ENCODE data around the gene PLCD3. TPM values are rescaled to one million over a fixed set of nuclear protein-coding genes. Genes with fewer than 3 reads are reported as not detected.
A peak's percentile ranks its signal among the peaks of the same experiment; 100 is the strongest.

PLCD3 gene
- total and polyA plus RNA-seq, 2 of the 8 experiments (the other 6 are each of a cell fraction or from before 2014, with no cell fraction given): 26.5 to 48.1 TPM

DNA sequence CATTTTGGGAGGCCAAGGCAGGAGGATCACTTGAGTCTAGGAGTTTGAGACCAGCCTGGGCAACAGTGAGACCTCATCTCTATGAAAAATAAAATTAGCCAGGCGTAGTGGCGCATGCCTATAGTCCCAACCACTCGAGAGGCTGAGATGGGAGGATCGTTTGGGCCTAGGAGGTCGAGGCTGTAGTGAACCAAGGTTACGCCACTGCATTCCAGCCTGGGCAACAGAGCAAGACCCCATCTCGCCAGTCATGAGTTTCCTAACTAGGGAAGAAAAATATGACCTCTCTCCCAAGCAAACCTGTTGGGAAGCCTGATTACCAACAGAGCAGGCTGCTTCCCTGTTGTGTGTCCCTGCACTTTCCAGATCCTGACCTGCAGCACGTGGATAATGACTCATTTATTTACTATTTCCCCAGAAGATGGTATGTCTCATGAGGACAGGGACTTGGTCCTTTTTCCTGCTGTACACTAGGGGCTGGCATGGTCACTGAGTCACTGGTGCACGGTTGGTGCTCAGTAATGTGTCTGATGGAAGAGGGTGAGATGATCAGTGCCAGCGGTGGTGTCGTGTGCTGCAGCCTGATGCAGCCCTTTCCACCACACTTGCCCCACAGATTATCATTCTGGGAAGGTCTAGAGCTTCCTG, 40.4 kb downstream of the PLCD3 start:
- Histone ChIP-seq H2BK5ac (ENCODE audit: low read depth, low read length) (0 out of 2 replicates have a peak overlapping the region, but pooled peaks have one; percentile 8), H3K4me3 (ENCODE audit: extremely low read depth in 1 of 4, insufficient read depth in 2 of 4, low read depth in 3 of 4, low read length in 4 of 4) (no peak overlapping the region), H4K8ac (ENCODE audit: extremely low read depth, insufficient read depth, low read length) (peak overlapping the region; percentile 57; the same call in 1 of the 2 replicates), H2AK5ac (ENCODE audit: low read depth, low read length) (no peak overlapping the region), H3K18ac (ENCODE audit: extremely low read depth, low read length) (no peak overlapping the region), H3K4ac (replicated peaks; ENCODE audit: insufficient read length, low read depth, low read length) (no peak overlapping the region), H3K4me1 (replicated peaks in 1 of 4; ENCODE audit: control insufficient read depth in 3 of 4, insufficient read depth in 4 of 4, low read length in 3 of 4) (peaks cover 0 to 7% (median 0%) of the 10 kb centered on the region in 4 experiments; a peak in 3 of 7 replicates), H3K27ac (ENCODE audit: low read depth, low read length) (no peak overlapping the region), H3K56ac (replicated peaks; ENCODE audit: insufficient read length, low read depth, low read length) (no peak overlapping the region), H2BK12ac (ENCODE audit: low read depth, low read length) (no peak overlapping the region), H3K79me2 (ENCODE audit: control insufficient read depth in 1 of 2, insufficient read depth in 2 of 2, low read length in 2 of 2) (no peaks in the 10 kb centered on the region), H3K23me2 (ENCODE audit: low read depth, low read length) (no peaks in the 10 kb centered on the region; the same call in 1 of the 2 replicates), H3K9ac (replicated peaks in 1 of 4; ENCODE audit: extremely low read depth in 1 of 4, low read depth in 3 of 4, low read length in 3 of 4) (no peak overlapping the region), H3K36me3 (ENCODE audit: control insufficient read depth in 2 of 4, insufficient read depth in 4 of 4, low read length in 3 of 4) (peaks cover 23 to 68% (median 59%) of the 10 kb centered on the region in 4 experiments), H3K27me3 (replicated peaks in 1 of 4; ENCODE audit: control insufficient read depth in 3 of 4, extremely low read depth in 1 of 4, insufficient read depth in 3 of 4, low read length in 3 of 4) (no peaks in the 10 kb centered on the region), H3K14ac (ENCODE audit: insufficient read length) (no peak overlapping the region), H2BK15ac (ENCODE audit: low read length) (no peak overlapping the region), H4K5ac (ENCODE audit: insufficient read length, low read depth, low read length) (no peak overlapping the region), H2BK20ac (ENCODE audit: low read length) (no peak overlapping the region), H3K9me3 (ENCODE audit: insufficient read depth in 2 of 2, low read depth in 1 of 2, low read length in 1 of 2) (no peaks in the 10 kb centered on the region), H2AFZ (ENCODE audit: low read length) (no peak overlapping the region), H2BK120ac (replicated peaks; ENCODE audit: low read depth, low read length) (no peak overlapping the region), H3K23ac (ENCODE audit: insufficient read length) (no peak overlapping the region), H4K91ac (replicated peaks; ENCODE audit: insufficient read length, low read length) (no peak overlapping the region), H3K4me2 (ENCODE audit: insufficient read depth in 1 of 2, low read depth in 2 of 2, low read length in 2 of 2) (no peak overlapping the region), H4K20me1 (replicated peaks in 1 of 2; ENCODE audit: control insufficient read depth in 1 of 2, insufficient read depth in 2 of 2, low read length in 2 of 2) (peaks cover 0 to 15% of the 10 kb centered on the region in 2 experiments), H3K79me1 (ENCODE audit: low read depth, low read length) (no peaks in the 10 kb centered on the region; the same call in 1 of the 2 replicates)
- 92% methylated on average over 11 of the region's 11 CpGs; no CpG with 5 or more reads in 1 of the 2 experiments for WGBS, 2 experiments (ENCODE audit: extremely low coverage in 1 of 2, insufficient coverage in 1 of 2, insufficient read length in 1 of 2, insufficient replicate concordance in 2 of 2, low coverage in 1 of 2, low lambda C conversion rate in 2 of 2, missing lambda C conversion rate in 1 of 2)
- DNase-seq (ENCODE audit: low read depth in 1 of 2, low spot score in 2 of 2) (no peak), FAIRE-seq (no peak)
- ChIA-PET CTCF (ENCODE audit: partially characterized antibody) (interaction anchor here (1.0 to 3.2 kb wide), 2 partner anchors 11 to 43 kb away, joined by 3 to 9 read pairs; no protein-coding TSS in a partner anchor), POLR2A (ENCODE audit: partially characterized antibody) (interaction anchor here (0.6 kb wide), 1 partner anchor 295 kb away, joined by 4 read pairs; no protein-coding TSS in a partner anchor)
- TF ChIP-seq SP4 (IDR thresholded peaks at IDR 0.05; ENCODE audit: low read length) (no peak), EGR1 (IDR thresholded peaks at IDR 0.05; ENCODE audit: borderline replicate concordance, low read depth, low read length) (no peak)
